GM12872 (cell line): Measurements from ENCODE around the gene SLC24A3.

Source experiments
- TF ChIP-seq, protein P1 (sequence below): IDR thresholded peaks from 3 replicates; pipeline ENCODE4 v1.5.1; 2011; ENCODE audit warnings: low read depth, mild to moderate bottlenecking, low read length, moderate library complexity; ENCODE audit not compliant: insufficient read depth

Gene SLC24A3

DNA sequence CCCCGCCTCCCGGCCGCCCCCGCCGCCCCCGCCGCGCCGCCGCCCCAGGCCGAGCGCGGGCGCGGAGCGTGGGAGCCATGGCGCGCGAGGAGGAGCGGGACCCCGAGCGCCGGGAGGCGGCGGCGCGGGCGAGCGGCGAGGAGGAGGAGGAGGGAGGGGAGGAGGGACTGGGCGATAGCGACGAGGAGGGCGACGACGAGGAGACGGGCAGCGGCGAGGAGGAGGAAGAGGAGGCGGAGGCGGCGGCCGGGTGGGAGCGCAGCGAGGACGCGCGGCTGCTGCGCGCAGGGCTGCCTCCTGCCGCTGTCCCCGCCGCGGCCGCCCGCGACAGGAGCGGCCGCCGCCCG lies at the start of gene SLC24A3:
SLC24A3 (plus strand) TSS at position 174 of the 347 bp plus-strand sequence.
- TF ChIP-seq, protein P1, sequence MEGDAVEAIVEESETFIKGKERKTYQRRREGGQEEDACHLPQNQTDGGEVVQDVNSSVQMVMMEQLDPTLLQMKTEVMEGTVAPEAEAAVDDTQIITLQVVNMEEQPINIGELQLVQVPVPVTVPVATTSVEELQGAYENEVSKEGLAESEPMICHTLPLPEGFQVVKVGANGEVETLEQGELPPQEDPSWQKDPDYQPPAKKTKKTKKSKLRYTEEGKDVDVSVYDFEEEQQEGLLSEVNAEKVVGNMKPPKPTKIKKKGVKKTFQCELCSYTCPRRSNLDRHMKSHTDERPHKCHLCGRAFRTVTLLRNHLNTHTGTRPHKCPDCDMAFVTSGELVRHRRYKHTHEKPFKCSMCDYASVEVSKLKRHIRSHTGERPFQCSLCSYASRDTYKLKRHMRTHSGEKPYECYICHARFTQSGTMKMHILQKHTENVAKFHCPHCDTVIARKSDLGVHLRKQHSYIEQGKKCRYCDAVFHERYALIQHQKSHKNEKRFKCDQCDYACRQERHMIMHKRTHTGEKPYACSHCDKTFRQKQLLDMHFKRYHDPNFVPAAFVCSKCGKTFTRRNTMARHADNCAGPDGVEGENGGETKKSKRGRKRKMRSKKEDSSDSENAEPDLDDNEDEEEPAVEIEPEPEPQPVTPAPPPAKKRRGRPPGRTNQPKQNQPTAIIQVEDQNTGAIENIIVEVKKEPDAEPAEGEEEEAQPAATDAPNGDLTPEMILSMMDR: no peak

DNA sequence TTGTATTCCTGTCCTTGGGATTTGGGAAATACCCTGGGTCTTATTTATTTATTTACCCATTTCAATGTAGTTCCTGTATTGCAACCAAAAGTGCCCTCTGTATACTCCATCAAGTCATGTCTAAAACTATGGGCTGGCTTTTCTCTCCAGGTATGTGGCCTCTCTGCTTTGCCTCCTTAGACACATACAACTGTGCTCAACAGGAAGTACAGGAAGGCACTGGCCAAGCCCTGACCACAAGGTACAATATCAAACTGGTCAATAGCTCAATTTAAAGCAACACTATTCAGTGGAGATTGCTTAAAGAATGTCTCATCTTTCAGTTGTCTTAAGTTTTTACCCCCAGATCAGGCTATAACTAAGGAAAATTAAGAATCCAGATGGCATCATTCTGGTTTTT lies 42.3 kb upstream of the SLC24A3 start:
- TF ChIP-seq, protein P1: no peak

DNA sequence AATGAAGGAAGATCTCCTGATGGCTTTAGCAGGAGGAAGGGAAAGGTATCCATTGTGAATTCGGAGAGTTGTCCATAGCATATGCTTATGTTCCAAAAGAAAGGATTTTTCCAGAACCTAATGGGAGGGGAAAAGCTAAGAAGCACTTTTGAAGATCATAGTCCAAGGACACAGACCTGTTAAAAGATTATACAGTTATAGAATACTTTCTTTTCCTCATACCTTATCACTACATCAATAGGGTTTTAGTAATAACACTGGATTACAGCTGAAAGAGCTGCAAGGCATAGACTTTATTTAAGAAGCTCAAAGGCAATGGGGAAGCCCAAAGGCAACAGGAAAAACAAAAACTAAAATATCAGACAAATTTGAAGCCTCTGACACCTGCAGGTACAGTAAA lies 39.8 kb upstream of the SLC24A3 start:
- TF ChIP-seq, protein P1: no peak

DNA sequence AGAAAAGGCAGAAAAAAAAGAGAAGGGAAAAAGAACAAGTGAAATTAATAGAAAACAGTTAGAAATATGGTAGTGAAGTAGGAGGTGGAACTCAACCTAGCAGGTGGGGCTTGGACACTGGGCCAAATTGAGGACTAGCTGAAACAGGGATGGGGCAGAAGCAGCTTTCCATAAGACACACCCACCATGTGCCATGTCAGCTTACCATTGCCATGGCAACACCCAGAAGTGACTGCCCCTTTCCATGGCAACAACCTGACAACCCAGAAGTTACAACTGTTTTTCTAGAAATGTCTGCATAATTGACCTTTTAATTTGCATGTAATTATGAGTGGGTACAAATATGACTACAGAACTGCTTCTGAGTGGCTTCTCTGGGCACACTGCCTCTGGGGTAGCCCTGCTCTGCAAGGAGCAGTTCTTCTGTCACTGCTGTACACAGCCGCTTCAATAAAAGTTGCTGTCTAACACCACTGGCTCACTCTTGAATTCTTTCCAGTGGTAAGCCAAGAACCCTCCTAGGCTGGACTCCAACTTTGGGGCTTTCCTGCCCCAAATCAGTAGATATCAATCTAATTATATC lies 35.9 kb upstream of the SLC24A3 start:
- TF ChIP-seq, protein P1: no peak

DNA sequence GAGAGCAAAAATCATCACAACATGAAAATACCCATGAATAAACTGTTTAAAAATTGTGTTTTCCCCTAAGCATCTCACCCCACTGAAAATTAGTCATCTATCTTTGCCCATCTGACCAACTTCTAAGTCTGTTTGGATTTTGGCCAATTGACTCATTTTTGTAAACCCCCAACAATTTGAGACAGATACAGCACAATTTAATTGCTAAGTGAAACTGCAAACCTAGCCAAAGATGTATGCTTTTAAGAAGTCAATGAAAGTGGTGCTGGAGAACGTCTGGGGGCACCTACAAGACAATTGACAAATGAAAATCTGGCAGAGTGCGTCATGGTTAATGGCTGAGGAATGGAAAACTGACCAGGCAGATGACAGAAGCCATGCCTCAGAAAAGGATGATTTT lies 30.9 kb upstream of the SLC24A3 start:
- TF ChIP-seq, protein P1: no peak

DNA sequence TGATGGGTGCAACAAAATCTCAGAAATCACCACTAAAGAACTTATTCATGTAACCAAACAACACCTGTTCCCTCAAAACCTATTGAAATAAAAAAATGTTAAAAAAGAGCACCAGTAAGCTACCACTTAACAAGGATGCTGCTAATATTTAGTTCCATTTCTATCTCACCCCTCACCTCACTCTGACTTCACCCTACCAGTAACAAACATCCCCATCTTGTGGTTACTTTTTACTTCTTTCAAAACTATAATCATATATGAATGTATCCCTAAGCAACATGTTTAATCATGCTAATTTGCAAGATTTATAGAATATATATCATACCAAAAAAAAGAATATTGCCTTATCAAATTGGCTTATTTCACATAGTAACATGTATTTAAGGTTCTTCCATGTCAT lies 27.4 kb upstream of the SLC24A3 start:
- TF ChIP-seq, protein P1: no peak

DNA sequence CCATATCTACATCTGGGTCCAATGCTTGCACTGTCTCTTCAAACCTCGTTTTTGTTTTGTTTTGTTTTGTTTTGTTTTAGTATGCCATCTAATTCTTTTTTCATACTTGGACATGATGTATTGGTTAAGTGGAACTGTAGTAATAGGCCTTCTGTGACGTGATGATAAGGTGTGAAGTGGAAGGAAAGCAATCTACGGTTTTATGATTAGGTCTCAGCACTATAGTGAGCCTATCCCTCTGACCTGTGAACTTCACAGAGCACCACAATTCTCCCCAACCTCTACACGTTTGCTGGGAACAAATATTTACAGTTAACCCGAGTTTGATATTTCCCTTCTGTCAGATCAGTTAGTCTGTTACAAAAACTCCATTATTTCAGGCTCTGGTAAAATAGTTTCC lies 19.1 kb upstream of the SLC24A3 start:
- TF ChIP-seq, protein P1: no peak
